DMS153 treated with DMSO at 0.1 percent for 48 hours (cell line): ENCODE measurements around the gene DOCK1.
"Not testable (repeated sequence)": the region's sequence is repeated elsewhere in the genome, so short reads cannot be mapped to it uniquely, and the experiment has no call there.

Experiments used
- DNase-seq: peaks from one replicate; lab custom pipeline; 2025; ENCODE audit not compliant: unreplicated experiment; lab: John Stamatoyannopoulos, UW

The DOCK1 gene

GRCh38 chr10:126924180-126924914, 19.1 kb downstream of the DOCK1 start:
- no peak for DNase-seq

GRCh38 chr10:126924915-126925300, 19.7 kb downstream of the DOCK1 start:
- DNase-seq: no peak

DNA sequence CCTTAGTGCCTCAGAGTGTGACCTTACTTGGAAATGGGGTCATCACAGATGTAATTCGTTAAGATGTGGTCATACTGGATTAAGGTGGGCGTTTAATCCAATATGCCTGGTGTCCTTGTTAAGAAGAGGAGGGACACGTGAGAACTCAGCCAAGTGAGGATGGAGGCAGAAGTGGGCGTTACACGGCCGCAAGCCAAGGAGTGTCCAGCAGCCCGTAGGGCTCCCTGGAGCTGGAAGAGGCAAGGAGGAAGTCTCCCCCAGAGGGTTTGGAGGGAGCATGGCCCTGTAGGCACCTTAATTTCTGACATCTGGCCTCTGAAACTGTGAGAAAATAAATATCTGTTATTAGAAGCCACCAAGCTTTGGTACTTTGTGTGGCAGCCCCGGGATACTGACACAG, 21.3 kb downstream of the DOCK1 start:
- no peak for DNase-seq

DNA sequence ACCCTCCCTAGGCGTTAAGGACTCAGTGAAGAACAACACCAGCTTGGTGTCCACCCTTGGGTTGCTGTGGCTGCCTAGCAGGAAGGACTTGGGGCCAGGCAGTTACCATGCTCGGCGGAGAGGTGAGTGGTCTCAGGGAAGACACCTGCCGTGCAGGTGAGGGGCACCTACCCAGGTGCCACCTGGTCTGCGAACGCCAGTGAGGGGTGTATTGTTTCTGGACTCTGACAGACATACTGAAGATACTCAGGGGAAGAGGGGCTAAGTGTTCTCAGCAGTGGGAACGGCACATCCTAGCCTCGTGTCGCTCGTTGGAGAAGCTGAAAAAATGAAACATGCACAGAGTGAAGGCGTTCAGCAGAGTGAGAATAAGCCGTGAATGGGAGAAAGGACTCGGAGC, 22.6 kb downstream of the DOCK1 start:
- no peak for DNase-seq

DNA sequence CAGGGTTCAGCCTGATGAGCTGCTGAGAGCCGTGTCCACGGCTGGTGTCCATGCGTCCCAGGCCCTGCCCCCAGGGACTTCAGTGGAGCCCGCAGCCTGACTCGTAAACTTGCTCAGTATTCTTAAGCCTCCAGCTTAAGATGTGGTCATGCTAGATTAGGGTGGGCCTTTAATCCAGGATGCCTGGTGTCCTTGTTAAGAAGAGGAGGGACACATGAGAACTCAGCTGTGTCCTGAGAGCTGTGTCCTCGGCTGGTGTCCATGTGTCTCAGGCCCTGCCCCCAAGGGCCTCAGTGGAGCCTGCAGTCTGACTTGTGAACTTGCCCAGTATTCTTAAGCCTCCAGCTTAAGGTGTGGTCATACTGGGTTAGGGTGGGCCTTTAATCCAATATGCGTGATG, 23.0 kb downstream of the DOCK1 start:
- no peak for DNase-seq

GRCh38 chr10:126929391-126929790, 24.2 kb downstream of the DOCK1 start:
- no peak for DNase-seq

DNA sequence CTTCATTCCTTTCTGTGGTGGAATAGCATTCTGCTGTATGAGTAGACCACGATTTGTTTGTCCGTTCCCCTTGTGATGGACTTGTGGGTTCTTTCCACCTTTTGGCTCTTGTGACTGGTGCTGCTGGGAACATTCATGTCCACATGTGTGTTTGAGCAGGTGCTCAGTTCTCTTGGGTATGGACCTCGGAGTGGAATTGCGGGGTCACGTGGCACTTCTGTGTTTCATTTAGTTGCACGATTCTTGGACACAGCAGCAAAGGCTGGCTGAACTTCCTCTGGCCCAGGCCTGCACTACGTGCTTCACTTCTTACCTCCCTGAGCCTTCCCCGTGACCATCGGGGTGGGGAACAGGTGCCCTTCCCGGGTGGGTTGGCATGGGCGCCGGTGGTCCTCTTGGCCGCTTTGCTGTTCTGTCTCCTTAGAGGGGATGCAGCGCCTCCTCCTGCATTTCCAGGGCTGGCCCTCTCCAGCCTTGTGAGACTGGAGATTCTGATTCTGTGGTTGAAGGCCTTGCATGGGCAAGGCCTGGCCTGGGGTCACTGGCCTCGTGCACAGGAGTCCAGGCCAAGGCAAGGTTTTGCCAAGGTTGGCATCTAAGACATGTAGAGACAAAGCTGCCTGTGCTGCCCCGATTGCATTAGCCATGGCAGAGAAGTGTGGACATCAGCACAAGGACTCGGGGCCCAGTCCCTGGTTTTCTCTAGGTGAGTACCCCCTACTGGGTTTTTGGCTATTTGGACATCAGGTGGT, 25.1 kb downstream of the DOCK1 start:
- no peak for DNase-seq

GRCh38 chr10:126930883-126931503, 25.8 kb downstream of the DOCK1 start:
- DNase-seq: no peak

- DNase-seq: no peak
Observed at GRCh38 chr10:126931544-126931943, 26.3 kb downstream of the DOCK1 start.

DNA sequence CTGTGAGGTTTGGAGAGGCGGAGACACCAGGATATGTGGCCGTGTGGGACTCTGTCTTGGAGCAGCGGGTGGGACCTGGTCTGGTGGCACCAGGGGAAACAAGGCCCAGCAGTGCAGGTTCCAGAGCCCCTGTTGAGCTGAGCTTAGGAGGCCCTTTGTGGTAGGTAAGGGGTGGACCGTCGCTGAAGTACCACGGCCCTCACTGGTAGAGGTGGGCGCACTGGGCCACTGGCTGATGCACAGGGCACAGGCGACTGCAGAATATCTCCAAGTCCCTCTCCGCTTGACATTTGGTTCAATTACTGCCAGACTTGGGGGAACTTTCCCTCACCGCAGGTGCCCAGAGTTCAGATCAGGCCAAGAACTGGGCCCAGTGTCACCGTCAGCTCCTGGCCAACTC, 27.3 kb downstream of the DOCK1 start:
- no peak for DNase-seq

GRCh38 chr10:126933116-126933515, 27.9 kb downstream of the DOCK1 start:
- DNase-seq: no peak

DNA sequence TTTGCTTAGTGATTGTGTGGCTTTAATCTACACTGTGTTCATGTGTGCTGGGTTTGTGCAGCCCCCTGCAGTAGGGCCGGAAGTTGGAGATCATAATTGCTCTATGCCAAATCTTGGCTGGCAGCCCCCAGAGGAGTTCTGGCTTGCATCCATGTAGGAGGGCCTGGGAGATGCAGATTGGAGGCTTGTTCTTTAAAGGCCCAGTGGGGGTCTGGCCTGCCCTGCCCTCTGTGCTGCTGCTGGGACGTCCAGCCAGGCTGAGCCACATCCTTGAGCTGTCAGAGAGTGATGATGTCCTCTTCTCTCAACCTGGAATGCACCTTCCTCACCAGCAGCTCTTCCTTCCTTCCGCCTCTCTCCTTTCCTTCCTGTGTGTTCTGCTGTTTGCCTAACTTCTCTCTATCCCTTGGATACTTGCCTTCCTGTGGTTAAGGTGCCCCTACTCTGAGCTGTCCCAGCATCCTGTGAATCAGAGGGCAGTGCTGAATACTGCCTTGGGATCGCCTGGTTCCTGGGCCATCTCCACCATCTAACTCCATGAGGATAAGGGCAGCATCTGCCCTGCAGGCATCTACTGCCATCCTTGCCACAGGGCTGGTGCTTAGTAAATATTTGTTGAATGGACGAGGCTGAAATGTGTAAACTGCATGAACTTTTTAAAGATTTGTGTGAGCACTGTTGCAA, 30.2 kb downstream of the DOCK1 start:
- no peak for DNase-seq

- DNase-seq: no peak
Observed at GRCh38 chr10:126937026-126937425, 31.8 kb downstream of the DOCK1 start.

- DNase-seq: not testable (repeated sequence)
Observed at GRCh38 chr10:126938121-126938520, 32.9 kb downstream of the DOCK1 start.

DNA sequence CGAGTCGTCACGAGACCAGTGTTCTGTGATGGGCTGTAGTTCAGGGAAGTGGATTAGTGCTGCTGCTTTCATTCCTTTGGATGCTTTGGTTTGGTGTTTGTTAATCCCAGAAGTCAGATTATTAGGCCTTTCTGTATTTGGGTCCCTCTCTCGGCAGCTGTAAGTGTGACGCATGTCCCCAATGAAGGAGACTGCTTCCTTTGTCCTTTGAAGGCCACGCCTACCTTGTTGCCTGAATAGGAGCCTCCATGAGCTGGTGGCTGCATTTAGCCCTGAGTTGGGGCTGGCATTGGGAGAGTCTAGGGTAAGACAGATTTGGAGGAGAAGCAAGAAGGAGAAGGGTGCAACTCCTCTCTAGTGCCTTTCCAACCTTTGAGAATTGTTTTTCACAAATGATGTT, 34.5 kb downstream of the DOCK1 start:
- no peak for DNase-seq

DNA sequence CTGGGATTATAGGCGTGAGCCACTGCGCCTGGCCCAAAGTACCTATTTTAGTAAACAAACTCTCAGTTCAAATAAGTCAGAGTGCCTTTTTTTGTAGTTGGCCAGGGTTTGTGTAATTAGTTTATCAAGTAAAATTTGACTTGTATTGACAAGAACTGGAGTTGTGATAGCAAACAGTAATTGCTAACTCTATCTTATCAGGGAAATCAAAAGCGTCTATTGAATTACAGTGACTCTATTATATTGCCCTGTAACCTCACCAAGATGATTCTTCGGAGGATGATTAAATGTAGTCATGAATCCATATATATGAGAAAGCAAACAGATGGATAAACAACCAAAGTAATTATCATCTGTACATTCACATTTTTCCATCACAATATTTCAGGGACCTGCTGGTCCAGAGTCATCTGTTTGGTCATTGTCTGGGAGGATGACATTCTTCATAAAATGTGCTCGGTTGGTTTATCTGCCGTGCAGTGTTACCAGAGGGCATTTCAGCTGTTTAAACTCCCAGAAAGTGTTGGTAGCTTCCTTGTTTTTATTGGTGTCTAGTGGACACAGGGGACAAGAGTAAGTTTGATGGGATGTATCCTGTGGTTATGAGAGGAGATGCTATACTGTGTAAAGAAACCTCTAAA, 35.6 kb downstream of the DOCK1 start:
- DNase-seq: no peak

DNA sequence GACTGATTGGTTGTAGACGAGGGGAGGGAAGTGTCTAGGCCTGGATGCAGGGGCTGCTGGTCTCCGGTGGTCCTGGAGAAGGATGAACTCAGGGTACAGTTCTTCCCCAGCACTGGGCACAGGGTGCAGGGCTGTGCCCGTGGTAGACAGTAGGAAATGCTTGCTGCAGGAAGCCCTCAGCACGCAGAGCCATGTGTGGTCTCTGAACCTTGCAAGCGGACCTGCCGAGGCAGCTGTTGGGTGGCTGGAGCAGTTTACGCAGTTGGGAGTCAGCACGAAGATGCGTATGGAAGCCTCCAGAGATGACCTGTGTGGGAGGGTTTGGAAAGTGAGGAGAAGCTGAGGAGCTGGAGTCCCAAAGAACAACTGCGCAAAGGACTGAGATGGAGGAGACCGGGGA, 39.0 kb downstream of the DOCK1 start:
- DNase-seq: no peak

DNA sequence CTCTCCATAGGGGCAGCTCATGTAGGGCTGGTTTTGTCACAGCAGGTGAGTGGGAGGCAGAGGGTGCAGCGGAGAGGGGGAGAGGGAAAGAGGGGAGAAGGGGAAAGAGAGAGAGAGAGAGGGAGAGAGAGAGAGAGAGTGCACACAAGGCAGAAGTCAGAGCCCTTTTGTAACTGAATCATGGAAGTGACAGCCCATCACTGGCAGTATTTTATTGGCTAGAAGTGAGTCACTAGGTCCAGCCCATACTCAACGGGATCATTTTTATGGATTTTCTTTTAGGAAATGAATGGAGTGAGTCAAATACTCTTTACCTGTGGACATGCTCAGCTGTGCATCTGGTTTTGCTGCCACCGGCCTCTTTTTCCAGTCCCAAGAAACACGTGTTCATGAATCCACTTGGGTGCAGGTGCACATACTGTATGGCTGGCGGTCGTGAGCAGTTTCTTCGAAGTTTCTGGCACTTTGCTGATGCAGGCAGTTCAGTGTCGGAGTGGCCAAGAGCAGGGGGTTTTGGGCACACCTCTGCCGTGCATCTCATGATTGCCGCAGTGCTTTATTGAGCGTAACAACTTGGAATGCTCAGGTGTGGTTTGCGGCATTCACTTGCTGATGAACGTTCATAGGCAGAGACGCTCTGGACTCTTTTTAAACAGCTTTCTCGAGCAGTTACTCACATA, 40.3 kb downstream of the DOCK1 start:
- no peak for DNase-seq

GRCh38 chr10:126946746-126947145, 41.5 kb downstream of the DOCK1 start:
- no peak for DNase-seq

DNA sequence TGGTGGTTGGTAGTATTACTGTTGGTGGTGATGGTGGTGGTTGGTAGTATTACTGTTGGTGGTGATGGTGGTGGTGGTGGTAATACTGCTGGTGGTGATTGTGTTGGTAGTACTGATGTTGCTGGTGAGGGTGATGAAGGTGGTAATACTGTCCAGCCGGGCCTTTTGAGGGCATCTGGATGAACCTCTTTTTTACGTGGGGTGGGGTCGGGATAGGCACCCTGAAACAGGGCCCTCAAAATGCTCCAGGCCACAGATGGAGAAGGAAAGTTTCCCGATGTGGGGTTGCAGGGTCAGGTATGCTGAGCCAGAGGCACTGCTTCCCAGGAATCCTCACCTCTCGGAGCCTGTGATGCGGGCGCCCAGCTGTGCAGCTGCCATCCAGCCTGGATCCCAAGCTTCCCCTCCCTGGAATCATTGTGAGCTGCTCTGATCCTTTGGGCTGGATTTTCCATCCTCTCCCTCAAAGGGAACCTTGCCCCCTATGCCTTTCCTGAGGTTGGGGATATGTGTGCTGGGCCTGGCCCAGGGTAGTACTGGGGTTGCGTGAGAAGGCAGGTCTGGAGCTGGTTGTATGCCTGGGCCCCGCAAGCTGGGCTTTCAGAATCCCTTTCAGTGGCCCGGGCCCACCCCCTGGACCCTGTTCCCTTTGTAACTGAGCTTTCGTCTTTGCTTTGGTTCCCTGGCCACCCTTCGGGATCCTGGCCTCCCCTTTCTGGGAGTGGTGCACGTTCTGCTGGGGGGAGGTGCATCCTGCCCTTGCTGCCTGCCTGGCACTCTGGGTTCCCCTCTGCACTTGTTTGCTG, 43.3 kb downstream of the DOCK1 start:
- no peak for DNase-seq
